BJ (cell line): ENCODE data around the gene MTMR12. TPM values are rescaled to one million over a fixed set of nuclear protein-coding genes. Genes with fewer than 3 reads are reported as not detected.
"Not testable (repeated sequence)": the region's sequence is repeated elsewhere in the genome, so short reads cannot be mapped to it uniquely, and the experiment has no call there.

ENCODE experiments used
- CTCF ChIA-PET: fragments of 350-600 bp; formaldehyde crosslinking; extraction: SDS; loops from one replicate; lab custom pipeline; 2021; ENCODE audit warnings: antibody characterized with exemption, inconsistent platforms; lab: Yijun Ruan, JAX
- POLR2A ChIA-PET: fragments of 300-600 bp; sonication (Branson Sonifier 250); formaldehyde crosslinking; extraction: SDS; loops from one replicate; lab custom pipeline; 2021; ENCODE audit warnings: antibody characterized with exemption; lab: Charles Lee
- DNase-seq: peaks from one replicate; pipeline ENCODE4 v3.0.0-alpha.2; 2011; ENCODE audit warnings: low read depth
- H3K27me3 ChIP-seq: 2 replicates; pipeline ENCODE4 v1.6.0; 2011; ENCODE audit warnings: low read length; ENCODE audit not compliant: control insufficient read depth, insufficient read depth
- H3K36me3 ChIP-seq: 2 replicates; pipeline ENCODE4 v1.5.1; 2011; ENCODE audit warnings: low read length; ENCODE audit not compliant: control insufficient read depth, insufficient read depth
- H3K4me3 ChIP-seq: 2 replicates; pipeline ENCODE4 v1.5.1; 2011; ENCODE audit warnings: low read depth, mild to moderate bottlenecking, control low read depth, low read length
- polyA plus RNA-seq: library from polyadenylated mRNA; depleted of rRNA; stranded (reverse); fragments of >200 nt; gene quantifications from 2 replicates; pipeline ENCODE4 v1.2.3, GENCODE V29; 2011
- TF ChIP-seq, protein P1 (sequence below): IDR thresholded peaks from 2 replicates; pipeline ENCODE4 v1.5.1; 2011; ENCODE audit warnings: low read depth, mild to moderate bottlenecking, control low read depth, inconsistent platforms, low read length, moderate library complexity; ENCODE audit not compliant: insufficient read depth

The MTMR12 gene
- polyA plus RNA-seq, 1 experiment = 11.1 TPM

- H3K27me3 ChIP-seq = no peaks in the 10 kb centered on the region
- TF ChIP-seq, protein P1, sequence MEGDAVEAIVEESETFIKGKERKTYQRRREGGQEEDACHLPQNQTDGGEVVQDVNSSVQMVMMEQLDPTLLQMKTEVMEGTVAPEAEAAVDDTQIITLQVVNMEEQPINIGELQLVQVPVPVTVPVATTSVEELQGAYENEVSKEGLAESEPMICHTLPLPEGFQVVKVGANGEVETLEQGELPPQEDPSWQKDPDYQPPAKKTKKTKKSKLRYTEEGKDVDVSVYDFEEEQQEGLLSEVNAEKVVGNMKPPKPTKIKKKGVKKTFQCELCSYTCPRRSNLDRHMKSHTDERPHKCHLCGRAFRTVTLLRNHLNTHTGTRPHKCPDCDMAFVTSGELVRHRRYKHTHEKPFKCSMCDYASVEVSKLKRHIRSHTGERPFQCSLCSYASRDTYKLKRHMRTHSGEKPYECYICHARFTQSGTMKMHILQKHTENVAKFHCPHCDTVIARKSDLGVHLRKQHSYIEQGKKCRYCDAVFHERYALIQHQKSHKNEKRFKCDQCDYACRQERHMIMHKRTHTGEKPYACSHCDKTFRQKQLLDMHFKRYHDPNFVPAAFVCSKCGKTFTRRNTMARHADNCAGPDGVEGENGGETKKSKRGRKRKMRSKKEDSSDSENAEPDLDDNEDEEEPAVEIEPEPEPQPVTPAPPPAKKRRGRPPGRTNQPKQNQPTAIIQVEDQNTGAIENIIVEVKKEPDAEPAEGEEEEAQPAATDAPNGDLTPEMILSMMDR = no peak
- ChIA-PET CTCF (interaction anchor here (1.5 kb wide), 1 partner anchor 85 kb away, joined by 4 read pairs; no protein-coding TSS in a partner anchor), POLR2A (no interaction called here)
- no peaks in the 10 kb centered on the region for H3K36me3 ChIP-seq
- no peak for DNase-seq
- no peak overlapping the region for H3K4me3 ChIP-seq
Observed at GRCh38 chr5:32317041-32317440, 4.3 kb upstream of the MTMR12 start.

- ChIA-PET CTCF (interaction anchor here (1.3 kb wide), 1 partner anchor 13 kb away, joined by 3 read pairs; no protein-coding TSS in a partner anchor), POLR2A (no interaction called here)
- no peaks in the 10 kb centered on the region for H3K27me3 ChIP-seq
- no peak overlapping the region for H3K4me3 ChIP-seq
- DNase-seq = no peak
- H3K36me3 ChIP-seq = no peaks in the 10 kb centered on the region
- TF ChIP-seq, protein P1 = no peak
Observed at GRCh38 chr5:32315221-32316014, 2.7 kb upstream of the MTMR12 start.

DNA sequence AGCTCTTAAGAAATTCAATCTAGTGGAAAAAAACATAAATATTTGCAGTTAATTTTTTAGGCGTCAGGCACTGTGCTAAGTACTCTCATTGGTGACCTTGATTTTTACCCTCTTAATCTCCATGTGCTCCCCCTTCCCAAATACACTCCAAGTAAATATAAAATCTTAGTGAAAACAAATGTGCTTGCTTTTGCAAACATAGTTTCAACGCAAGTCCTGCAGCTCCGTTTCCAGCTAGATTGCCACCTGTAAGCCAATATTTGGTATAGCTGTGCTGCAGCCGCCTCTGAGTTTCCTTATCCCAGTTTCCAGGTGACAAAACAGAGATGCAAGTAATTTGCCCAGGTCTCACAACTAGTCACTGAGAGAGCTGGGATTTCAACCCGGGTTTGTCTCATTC, 1.9 kb upstream of the MTMR12 start:
- TF ChIP-seq, protein P1 = no peak
- Histone ChIP-seq H3K27me3 (no peaks in the 10 kb centered on the region), H3K36me3 (no peaks in the 10 kb centered on the region), H3K4me3 (no peak overlapping the region)
- CTCF ChIA-PET = interaction anchor here (1.3 kb wide), 1 partner anchor 14 kb away, joined by 3 read pairs; no protein-coding TSS in a partner anchor
- POLR2A ChIA-PET = no interaction called here
- no peak for DNase-seq

- H3K27me3 ChIP-seq, DNase-seq, H3K36me3 ChIP-seq, POLR2A ChIA-PET, H3K4me3 ChIP-seq: not testable (repeated sequence)
- CTCF ChIA-PET = interaction anchor here (1.3 kb wide), 1 partner anchor 15 kb away, joined by 3 read pairs; no protein-coding TSS in a partner anchor
Observed at GRCh38 chr5:32314152-32314488, 1.4 kb upstream of the MTMR12 start.

DNA sequence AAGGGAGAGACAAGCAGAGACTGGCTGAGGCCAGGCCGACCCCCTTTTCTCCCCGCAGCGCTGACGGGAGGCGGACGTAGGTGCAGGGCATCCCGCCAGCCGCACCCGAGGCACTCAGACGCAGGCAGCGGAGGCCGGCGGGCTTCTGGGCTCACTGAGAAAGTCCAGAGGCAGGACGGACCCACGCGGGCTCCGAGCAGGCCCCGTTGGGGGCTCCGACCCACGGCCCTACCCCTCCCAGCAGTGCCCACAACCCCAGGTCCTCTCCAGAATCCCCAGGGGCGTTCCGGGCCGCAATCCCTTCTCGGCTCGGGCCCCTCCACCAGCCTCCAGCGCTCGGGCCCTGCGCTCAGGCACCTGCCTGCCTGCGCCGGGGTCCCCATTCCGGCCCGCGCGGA, 543 bp downstream of the MTMR12 start:
- CTCF ChIA-PET = no interaction called here
- no peaks in the 10 kb centered on the region for H3K27me3 ChIP-seq
- TF ChIP-seq, protein P1 = no peak
- H3K4me3 ChIP-seq = peak overlapping the region; percentile 93
- no peaks in the 10 kb centered on the region for H3K36me3 ChIP-seq
- POLR2A ChIA-PET = no interaction called here
- DNase-seq = no peak
